Calu3 (cell line): ENCODE data around the gene ZFPM1. TPM values are rescaled to one million over a fixed set of nuclear protein-coding genes. Genes with fewer than 3 reads are reported as not detected.

Experiments
- BruUV-seq: library from RNA; stranded (reverse); fragments of 400-500 nt; replicated peaks from 2 replicates; lab custom pipeline; 2021; lab: Mats Ljungman, UMichigan
- CTCF ChIA-PET: fragments of 300-600 bp; sonication (Branson Sonifier 250); formaldehyde crosslinking; loops from one replicate; lab custom pipeline; 2022; ENCODE audit warnings: antibody characterized with exemption; lab: Charles Lee
- DNase-seq: peaks from one replicate; pipeline ENCODE4 v3.0.0; 2022
- H3K27ac Mint-ChIP-seq: one replicate; pipeline ENCODE4 v1.8.0; 2022; ENCODE audit warnings: mixed read lengths; ENCODE audit not compliant: unreplicated experiment
- H3K27me3 Mint-ChIP-seq: one replicate; pipeline ENCODE4 v1.8.0; 2022; ENCODE audit warnings: mixed read lengths; ENCODE audit not compliant: unreplicated experiment
- H3K36me3 Mint-ChIP-seq: one replicate; pipeline ENCODE4 v1.8.0; 2022; ENCODE audit warnings: mild to moderate bottlenecking, moderate library complexity, mixed read lengths; ENCODE audit not compliant: insufficient read depth, unreplicated experiment
- H3K4me1 Mint-ChIP-seq: one replicate; pipeline ENCODE4 v1.8.0; 2022; ENCODE audit warnings: mild to moderate bottlenecking, low read depth, mixed read lengths; ENCODE audit not compliant: unreplicated experiment
- H3K4me3 Mint-ChIP-seq: one replicate; pipeline ENCODE4 v1.8.0; 2022; ENCODE audit warnings: mild to moderate bottlenecking, low read depth, moderate library complexity, mixed read lengths; ENCODE audit not compliant: unreplicated experiment
- H3K9me3 Mint-ChIP-seq: one replicate; pipeline ENCODE4 v1.8.0; 2022; ENCODE audit warnings: low read depth, mixed read lengths; ENCODE audit not compliant: unreplicated experiment
- CTCF ChIP-seq: fragments of 200-600 bp; IDR thresholded peaks from one replicate; pipeline ENCODE4 v1.8.0; 2022; ENCODE audit warnings: antibody characterized with exemption; ENCODE audit not compliant: unreplicated experiment
- intact Hi-C: fragments of 100-400 bp; cut with micrococcal nuclease; formaldehyde crosslinking; loops from one replicate; pipeline ENCODE4 v1.10.0; 2022; ENCODE audit not compliant: unreplicated experiment
- total RNA-seq: library from RNA; stranded (reverse); gene quantifications from 2 replicates; pipeline ENCODE4 v1.2.3, GENCODE V29; 2022

The ZFPM1 gene
- total RNA-seq, 1 experiment from 2014 or later = 3.1 TPM

DNA sequence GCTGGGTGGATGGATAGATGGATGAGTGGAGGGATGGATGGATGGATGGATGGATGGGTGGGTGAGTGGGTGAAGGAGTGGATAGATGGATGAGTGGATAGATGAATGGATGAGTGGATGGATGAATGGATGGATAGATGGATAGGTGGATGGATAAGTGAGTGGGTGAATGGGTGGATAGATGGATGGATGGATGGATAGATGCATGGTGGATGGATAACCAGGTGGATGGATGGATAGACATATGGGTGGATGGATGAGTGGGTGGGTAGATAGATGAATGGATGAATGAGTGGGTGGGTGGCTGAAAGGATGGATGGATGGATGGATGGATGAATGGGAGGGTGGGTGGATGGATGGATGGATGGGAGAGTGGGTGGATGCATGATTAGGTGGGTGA, 66.2 kb downstream of the ZFPM1 start:
- no peak overlapping the region for H3K27ac Mint-ChIP-seq
- CTCF ChIA-PET = no interaction called here
- TF ChIP-seq CTCF = no peak
- H3K4me3 Mint-ChIP-seq = no peak overlapping the region
- DNase-seq = no peak
- H3K27me3 Mint-ChIP-seq = peaks cover 37% of the 10 kb centered on the region
- no TSS peak for BruUV-seq
- no peaks in the 10 kb centered on the region for H3K4me1 Mint-ChIP-seq
- H3K36me3 Mint-ChIP-seq = peaks cover 5% of the 10 kb centered on the region
- H3K9me3 Mint-ChIP-seq = peaks cover 13% of the 10 kb centered on the region
- intact Hi-C loops = no loop called here

GRCh38 chr16:88519938-88520653, 67.0 kb downstream of the ZFPM1 start:
- no peak for TF ChIP-seq CTCF
- Mint-ChIP-seq H3K36me3 (peaks cover 5% of the 10 kb centered on the region), H3K4me1 (no peaks in the 10 kb centered on the region), H3K27me3 (peaks cover 37% of the 10 kb centered on the region), H3K4me3 (no peak overlapping the region), H3K27ac (no peak overlapping the region), H3K9me3 (peaks cover 13% of the 10 kb centered on the region)
- intact Hi-C loops = no loop called here
- CTCF ChIA-PET = no interaction called here
- BruUV-seq = no TSS peak
- no peak for DNase-seq

GRCh38 chr16:88521674-88522073, 68.6 kb downstream of the ZFPM1 start:
- H3K27me3 Mint-ChIP-seq = peaks cover 37% of the 10 kb centered on the region
- intact Hi-C loops = no loop called here
- H3K27ac Mint-ChIP-seq = no peak overlapping the region
- BruUV-seq = no TSS peak
- TF ChIP-seq CTCF = no peak
- no peaks in the 10 kb centered on the region for H3K4me1 Mint-ChIP-seq
- peaks cover 13% of the 10 kb centered on the region for H3K9me3 Mint-ChIP-seq
- DNase-seq = no peak
- peaks cover 5% of the 10 kb centered on the region for H3K36me3 Mint-ChIP-seq
- H3K4me3 Mint-ChIP-seq = no peak overlapping the region
- CTCF ChIA-PET = interaction anchor here (0.8 kb wide), 1 partner anchor 84 kb away, joined by 3 read pairs; no protein-coding TSS in a partner anchor

- DNase-seq = no peak
- Mint-ChIP-seq H3K4me1 (no peaks in the 10 kb centered on the region), H3K4me3 (no peak overlapping the region), H3K27me3 (peaks cover 33% of the 10 kb centered on the region), H3K36me3 (peaks cover 4% of the 10 kb centered on the region), H3K9me3 (peaks cover 13% of the 10 kb centered on the region), H3K27ac (no peak overlapping the region)
- no TSS peak for BruUV-seq
- intact Hi-C loops = no loop called here
- no peak for TF ChIP-seq CTCF
- CTCF ChIA-PET = interaction anchor here (0.8 kb wide), 1 partner anchor 85 kb away, joined by 3 read pairs; no protein-coding TSS in a partner anchor
Observed at GRCh38 chr16:88522276-88522949, 69.3 kb downstream of the ZFPM1 start.
